ENCODE results near the gene RERG.

RERG gene

DNA sequence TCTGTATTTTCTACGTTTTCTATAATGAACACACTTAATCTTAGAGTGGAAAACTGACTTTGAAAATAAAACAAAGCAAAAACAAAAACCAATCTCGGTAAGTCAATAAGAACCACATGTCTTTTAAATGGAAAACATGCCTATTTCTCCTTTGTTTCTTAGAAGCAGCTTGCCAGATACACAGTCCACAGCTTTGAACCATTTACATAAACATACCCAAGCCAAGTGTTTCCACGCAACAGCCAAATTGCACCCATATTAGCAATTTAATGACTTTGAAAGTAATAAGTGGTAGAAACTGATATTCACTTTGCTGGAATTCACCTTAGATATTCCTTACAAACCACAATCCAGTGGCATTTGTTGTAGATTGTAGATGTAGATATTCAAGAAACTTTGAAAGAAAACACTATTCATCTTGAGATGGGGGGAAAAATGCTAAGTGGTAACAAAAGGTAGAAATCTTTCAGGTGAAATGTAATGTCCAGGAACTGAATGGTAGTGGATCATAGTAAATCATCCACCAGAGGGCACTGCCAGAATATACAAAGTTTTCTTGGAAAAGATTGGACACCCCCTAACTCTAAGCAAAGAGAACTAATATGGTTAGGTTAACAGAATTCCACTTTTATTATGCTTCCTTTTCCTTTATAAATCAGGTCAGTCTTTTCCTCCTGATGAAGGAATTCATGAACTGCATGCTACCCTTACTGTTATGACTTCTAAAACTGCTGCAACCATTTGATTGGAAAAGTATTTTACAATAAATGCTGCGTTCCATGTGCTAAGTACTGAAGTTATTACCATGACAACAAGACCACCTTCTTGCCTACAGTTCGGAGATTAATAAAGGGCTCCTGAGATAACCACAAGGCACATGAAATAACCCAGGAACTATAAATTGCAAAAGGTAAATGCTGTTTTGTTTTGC, 69.8 kb downstream of the RERG start:
- Histone ChIP-seq H3K4me3 (replicated peaks; ENCODE audit: low read depth, low read length) (no peak overlapping the region), H3K27me3 (replicated peaks; ENCODE audit: control insufficient read depth, insufficient read depth, low read length) (no peaks in the 10 kb centered on the region), H3K36me3 (ENCODE audit: control insufficient read depth, insufficient read depth, low read length) (no peaks in the 10 kb centered on the region)
- DNase-seq (ENCODE audit: extremely low read depth, insufficient read length), result no peak
- TF ChIP-seq, protein P1, sequence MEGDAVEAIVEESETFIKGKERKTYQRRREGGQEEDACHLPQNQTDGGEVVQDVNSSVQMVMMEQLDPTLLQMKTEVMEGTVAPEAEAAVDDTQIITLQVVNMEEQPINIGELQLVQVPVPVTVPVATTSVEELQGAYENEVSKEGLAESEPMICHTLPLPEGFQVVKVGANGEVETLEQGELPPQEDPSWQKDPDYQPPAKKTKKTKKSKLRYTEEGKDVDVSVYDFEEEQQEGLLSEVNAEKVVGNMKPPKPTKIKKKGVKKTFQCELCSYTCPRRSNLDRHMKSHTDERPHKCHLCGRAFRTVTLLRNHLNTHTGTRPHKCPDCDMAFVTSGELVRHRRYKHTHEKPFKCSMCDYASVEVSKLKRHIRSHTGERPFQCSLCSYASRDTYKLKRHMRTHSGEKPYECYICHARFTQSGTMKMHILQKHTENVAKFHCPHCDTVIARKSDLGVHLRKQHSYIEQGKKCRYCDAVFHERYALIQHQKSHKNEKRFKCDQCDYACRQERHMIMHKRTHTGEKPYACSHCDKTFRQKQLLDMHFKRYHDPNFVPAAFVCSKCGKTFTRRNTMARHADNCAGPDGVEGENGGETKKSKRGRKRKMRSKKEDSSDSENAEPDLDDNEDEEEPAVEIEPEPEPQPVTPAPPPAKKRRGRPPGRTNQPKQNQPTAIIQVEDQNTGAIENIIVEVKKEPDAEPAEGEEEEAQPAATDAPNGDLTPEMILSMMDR (IDR thresholded peaks at IDR 0.05; ENCODE audit: insufficient read depth, low read length, poor library complexity, severe bottlenecking), result peak; percentile 44

DNA sequence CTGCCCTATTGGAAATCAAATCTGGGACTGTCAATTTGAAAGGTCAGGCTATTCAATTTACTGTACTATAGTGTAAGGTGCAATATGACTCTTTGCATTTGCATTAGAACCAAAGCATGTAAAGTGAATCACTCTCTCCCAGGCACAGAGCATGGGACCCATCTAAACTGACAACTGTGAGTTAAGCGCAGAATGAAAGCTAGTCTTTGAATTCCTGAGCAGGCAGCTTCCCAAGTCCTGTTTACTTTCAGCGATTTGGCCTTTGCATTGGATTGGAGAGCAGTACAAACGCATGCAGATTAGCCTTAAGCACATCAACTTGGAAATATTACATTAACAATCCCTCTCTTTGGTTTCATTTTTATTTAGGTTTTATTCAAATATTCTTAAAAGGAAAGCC, 74.6 kb downstream of the RERG start:
- Histone ChIP-seq H3K4me3 (replicated peaks; ENCODE audit: low read depth, low read length) (no peak overlapping the region), H3K36me3 (ENCODE audit: control insufficient read depth, insufficient read depth, low read length) (no peaks in the 10 kb centered on the region), H3K27me3 (replicated peaks; ENCODE audit: control insufficient read depth, insufficient read depth, low read length) (no peaks in the 10 kb centered on the region)
- TF ChIP-seq, protein P1 (IDR thresholded peaks at IDR 0.05; ENCODE audit: insufficient read depth, low read length, poor library complexity, severe bottlenecking), result no peak
- DNase-seq (ENCODE audit: extremely low read depth, insufficient read length), result no peak

DNA sequence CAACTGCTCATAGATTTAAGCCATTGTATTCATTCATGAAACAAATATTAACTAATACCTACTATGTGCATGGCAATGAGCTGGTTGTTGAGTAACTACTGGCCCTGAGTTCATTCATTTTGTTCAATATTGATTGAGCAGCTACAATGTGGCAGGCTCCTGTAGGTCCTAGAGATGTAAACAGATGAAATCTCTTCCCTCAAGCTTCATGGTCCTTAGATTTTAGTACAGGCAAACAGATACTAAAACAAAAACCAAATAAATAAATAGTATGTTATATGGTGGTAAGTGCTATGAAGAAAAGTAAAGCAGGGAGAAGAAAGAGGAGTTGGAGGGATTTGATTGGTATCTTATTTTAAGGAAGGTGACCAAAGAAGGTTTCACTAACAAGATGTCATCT, 77.8 kb downstream of the RERG start:
- Histone ChIP-seq H3K4me3 (replicated peaks; ENCODE audit: low read depth, low read length) (no peak overlapping the region), H3K36me3 (ENCODE audit: control insufficient read depth, insufficient read depth, low read length) (no peaks in the 10 kb centered on the region), H3K27me3 (replicated peaks; ENCODE audit: control insufficient read depth, insufficient read depth, low read length) (no peaks in the 10 kb centered on the region)
- no peak for DNase-seq (ENCODE audit: extremely low read depth, insufficient read length)
- TF ChIP-seq, protein P1 (IDR thresholded peaks at IDR 0.05; ENCODE audit: insufficient read depth, low read length, poor library complexity, severe bottlenecking), result no peak

DNA sequence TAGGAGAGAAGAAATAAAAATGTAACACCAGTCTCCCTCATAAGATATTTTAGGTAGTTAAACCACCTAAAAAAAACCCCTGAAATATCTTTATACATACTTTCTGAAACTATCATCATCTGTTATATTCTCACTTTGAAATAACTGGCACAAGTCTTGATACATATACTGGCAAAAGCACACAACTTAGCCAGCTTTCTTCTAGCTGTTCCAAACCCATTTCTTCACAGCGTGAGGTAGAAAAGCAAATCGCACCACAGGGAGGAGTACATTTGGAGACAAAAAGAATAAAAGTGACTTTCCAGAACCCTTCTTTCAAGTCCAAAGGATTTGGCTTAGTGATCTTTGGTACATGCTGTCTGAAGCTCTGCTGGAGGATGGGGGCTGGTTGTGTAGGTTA, 78.5 kb downstream of the RERG start:
- no peak for DNase-seq (ENCODE audit: extremely low read depth, insufficient read length)
- TF ChIP-seq, protein P1 (IDR thresholded peaks at IDR 0.05; ENCODE audit: insufficient read depth, low read length, poor library complexity, severe bottlenecking), result no peak
- H3K4me3 ChIP-seq (replicated peaks; ENCODE audit: low read depth, low read length), result no peak overlapping the region
- no peaks in the 10 kb centered on the region for H3K27me3 ChIP-seq (replicated peaks; ENCODE audit: control insufficient read depth, insufficient read depth, low read length)
- H3K36me3 ChIP-seq (ENCODE audit: control insufficient read depth, insufficient read depth, low read length), result no peaks in the 10 kb centered on the region

DNA sequence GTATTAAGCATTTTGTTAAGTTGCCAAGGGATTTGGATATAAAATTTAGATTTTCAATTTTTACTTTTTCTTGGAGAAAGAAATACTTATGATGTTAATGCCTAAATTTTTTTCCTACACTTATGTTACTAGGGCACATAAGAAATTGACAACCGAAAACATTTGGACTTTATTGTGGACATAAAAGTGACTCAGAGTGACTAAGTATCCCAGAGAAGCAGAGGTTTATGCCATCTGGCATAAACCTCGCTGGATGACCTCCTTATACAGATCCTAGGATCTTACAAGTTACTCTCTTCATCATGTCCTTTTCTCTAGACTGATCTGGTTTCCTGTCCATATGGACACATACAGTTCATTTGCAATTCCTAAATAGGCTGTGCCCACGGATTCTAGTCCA, 89.8 kb downstream of the RERG start:
- no peak for DNase-seq (ENCODE audit: extremely low read depth, insufficient read length)
- H3K36me3 ChIP-seq (ENCODE audit: control insufficient read depth, insufficient read depth, low read length), result no peaks in the 10 kb centered on the region

More for the DNA sequence above, 89.8 kb downstream of the RERG start:
- TF ChIP-seq, protein P1 (IDR thresholded peaks at IDR 0.05; ENCODE audit: insufficient read depth, low read length, poor library complexity, severe bottlenecking), result no peak
- H3K27me3 ChIP-seq (replicated peaks; ENCODE audit: control insufficient read depth, insufficient read depth, low read length), result no peaks in the 10 kb centered on the region
- no peak overlapping the region for H3K4me3 ChIP-seq (replicated peaks; ENCODE audit: low read depth, low read length)
